Neural crest cell (in vitro differentiated cells): ENCODE data around the gene PLA2G4A. TPM values are rescaled to one million over a fixed set of nuclear protein-coding genes. Genes with fewer than 3 reads are reported as not detected.

Experiments
- DNase-seq: peaks from one replicate; pipeline ENCODE4 v3.0.0; 2021; ENCODE audit warnings: low read depth, mixed read lengths, low spot score
- H3K27ac Mint-ChIP-seq: one replicate; pipeline ENCODE4 v1.8.0; 2021; ENCODE audit warnings: mild to moderate bottlenecking, mixed read lengths; ENCODE audit not compliant: unreplicated experiment
- H3K27me3 Mint-ChIP-seq: 2 replicates; pipeline ENCODE4 v1.8.0; 2021; ENCODE audit warnings: low read depth, mild to moderate bottlenecking, mixed read lengths
- H3K36me3 Mint-ChIP-seq: 2 replicates; pipeline ENCODE4 v1.8.0; 2021; ENCODE audit warnings: low read depth, mild to moderate bottlenecking, mixed read lengths
- H3K4me1 Mint-ChIP-seq: 2 replicates; pipeline ENCODE4 v1.8.0; 2021; ENCODE audit warnings: mixed read lengths
- H3K4me3 Mint-ChIP-seq: one replicate; pipeline ENCODE4 v1.8.0; 2021; ENCODE audit warnings: mild to moderate bottlenecking, mixed read lengths
- H3K9me3 Mint-ChIP-seq: 2 replicates; pipeline ENCODE4 v1.8.0; 2021; ENCODE audit warnings: mixed read lengths
- total RNA-seq: library from RNA; stranded (reverse); gene quantifications from 2 replicates; pipeline ENCODE4 v1.2.1, GENCODE V29; 2021
- TF ChIP-seq, protein P1 (sequence below): fragments of 200-600 bp; sonication (generic); conservative IDR thresholded peaks from 2 replicates; pipeline ENCODE4 v1.5.0; 2021; ENCODE audit warnings: antibody characterized with exemption, mild to moderate bottlenecking

The PLA2G4A gene
- total RNA-seq, 1 donor from 2014 or later = 4.5 TPM

DNA sequence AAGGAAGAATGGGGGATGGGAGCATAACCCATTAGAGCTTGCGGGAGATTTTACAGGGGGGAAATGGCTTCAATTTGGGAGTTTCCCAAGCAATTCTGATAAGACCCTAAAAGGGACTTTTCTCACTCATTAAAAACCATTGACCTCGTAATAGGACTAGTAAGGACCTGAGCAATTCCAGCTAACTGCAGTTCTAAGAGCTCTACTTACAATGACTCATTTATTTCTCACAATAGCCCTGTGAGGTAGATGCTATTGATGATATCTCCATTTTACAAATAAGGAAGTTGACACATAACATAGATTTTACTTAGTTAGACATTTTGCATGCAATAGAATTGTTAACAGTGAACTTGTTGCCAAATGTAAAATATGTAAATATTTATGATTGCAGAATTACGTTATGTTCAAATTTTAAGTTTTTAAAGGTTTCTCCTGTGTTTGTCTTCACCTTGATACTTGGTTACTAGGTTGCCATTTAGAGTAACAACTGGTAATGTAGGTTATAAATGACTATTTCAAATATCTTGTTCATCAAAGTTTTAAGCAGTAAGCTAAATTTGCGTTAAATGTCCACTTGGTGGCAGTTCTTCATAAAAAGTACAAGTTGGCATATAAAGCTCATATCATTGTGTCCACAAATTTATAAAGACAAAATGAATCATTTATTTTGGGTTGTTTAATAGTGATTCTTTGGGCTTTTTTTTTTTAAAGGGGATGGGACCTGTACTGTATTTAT is 182.0 kb downstream of the PLA2G4A start:
- Mint-ChIP-seq H3K36me3 (peaks cover 4% of the 10 kb centered on the region), H3K4me3 (no peak overlapping the region), H3K4me1 (no peaks in the 10 kb centered on the region), H3K27me3 (no peaks in the 10 kb centered on the region), H3K9me3 (peaks cover 7% of the 10 kb centered on the region), H3K27ac (no peak overlapping the region)
- TF ChIP-seq, protein P1, sequence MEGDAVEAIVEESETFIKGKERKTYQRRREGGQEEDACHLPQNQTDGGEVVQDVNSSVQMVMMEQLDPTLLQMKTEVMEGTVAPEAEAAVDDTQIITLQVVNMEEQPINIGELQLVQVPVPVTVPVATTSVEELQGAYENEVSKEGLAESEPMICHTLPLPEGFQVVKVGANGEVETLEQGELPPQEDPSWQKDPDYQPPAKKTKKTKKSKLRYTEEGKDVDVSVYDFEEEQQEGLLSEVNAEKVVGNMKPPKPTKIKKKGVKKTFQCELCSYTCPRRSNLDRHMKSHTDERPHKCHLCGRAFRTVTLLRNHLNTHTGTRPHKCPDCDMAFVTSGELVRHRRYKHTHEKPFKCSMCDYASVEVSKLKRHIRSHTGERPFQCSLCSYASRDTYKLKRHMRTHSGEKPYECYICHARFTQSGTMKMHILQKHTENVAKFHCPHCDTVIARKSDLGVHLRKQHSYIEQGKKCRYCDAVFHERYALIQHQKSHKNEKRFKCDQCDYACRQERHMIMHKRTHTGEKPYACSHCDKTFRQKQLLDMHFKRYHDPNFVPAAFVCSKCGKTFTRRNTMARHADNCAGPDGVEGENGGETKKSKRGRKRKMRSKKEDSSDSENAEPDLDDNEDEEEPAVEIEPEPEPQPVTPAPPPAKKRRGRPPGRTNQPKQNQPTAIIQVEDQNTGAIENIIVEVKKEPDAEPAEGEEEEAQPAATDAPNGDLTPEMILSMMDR = no peak
- no peak for DNase-seq

DNA sequence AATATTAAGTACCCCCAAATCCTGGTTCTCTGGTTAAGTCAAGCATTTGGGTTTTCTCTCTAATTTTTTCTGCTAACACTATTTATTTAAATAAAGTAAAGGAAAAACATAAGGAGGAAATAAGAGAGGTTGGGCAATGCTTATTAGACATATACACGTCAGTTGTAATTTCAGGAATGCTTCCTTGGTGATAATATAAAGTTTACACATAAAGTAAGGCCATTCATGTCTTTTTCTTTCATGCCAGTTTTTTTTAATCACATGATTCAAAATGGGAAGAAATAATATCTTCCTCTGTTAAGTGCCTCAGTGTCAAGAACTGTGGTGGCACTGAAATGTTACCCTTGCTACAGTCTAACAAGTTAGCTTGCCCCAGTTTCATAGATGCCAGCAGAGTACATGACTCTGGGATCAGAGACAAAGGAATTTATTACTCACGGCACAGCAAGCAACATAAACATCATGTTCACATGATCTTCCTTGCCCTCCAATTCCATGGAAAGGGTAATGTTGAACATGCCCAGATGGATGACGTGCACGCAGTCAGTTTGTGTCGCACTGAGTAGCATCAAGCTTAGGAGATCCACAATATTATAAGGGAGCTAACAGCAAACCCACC is 184.9 kb downstream of the PLA2G4A start:
- H3K27ac Mint-ChIP-seq = no peak overlapping the region
- H3K9me3 Mint-ChIP-seq = peaks cover 2% of the 10 kb centered on the region
- H3K27me3 Mint-ChIP-seq = no peaks in the 10 kb centered on the region
- no peaks in the 10 kb centered on the region for H3K4me1 Mint-ChIP-seq
- H3K36me3 Mint-ChIP-seq = peaks cover 4% of the 10 kb centered on the region
- no peak for DNase-seq
- TF ChIP-seq, protein P1 = no peak
- H3K4me3 Mint-ChIP-seq = no peak overlapping the region

DNA sequence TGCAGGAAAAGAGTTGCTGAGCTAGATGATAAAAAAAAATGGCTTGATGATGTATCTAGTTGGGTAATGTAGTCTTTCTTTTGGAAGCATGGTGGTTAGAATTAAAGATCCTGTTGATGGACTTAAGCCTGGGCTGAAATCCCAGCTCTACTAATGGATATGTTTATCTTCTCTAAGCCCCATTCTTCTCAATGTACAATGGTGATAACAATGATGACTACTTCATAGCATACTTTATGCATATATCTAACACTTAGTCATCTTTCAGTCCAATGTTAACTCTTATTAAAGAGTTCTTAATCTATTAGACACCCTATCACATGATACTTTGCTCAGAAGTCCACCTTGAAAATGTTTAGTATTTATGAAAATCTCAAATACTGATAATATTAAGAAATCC is 189.5 kb downstream of the PLA2G4A start:
- H3K27me3 Mint-ChIP-seq = no peaks in the 10 kb centered on the region
- H3K4me1 Mint-ChIP-seq = no peaks in the 10 kb centered on the region
- no peaks in the 10 kb centered on the region for H3K9me3 Mint-ChIP-seq
- no peak for DNase-seq
- TF ChIP-seq, protein P1 = no peak
- no peak overlapping the region for H3K27ac Mint-ChIP-seq
- no peak overlapping the region for H3K4me3 Mint-ChIP-seq
- no peaks in the 10 kb centered on the region for H3K36me3 Mint-ChIP-seq

GRCh38 chr1:187027253-187027652 is 198.5 kb downstream of the PLA2G4A start:
- no peak overlapping the region for H3K4me3 Mint-ChIP-seq
- H3K27ac Mint-ChIP-seq = no peak overlapping the region
- no peak for DNase-seq
- peaks cover 5% of the 10 kb centered on the region for H3K36me3 Mint-ChIP-seq
- TF ChIP-seq, protein P1 = no peak
- peaks cover 7% of the 10 kb centered on the region for H3K9me3 Mint-ChIP-seq
- no peaks in the 10 kb centered on the region for H3K27me3 Mint-ChIP-seq
- no peaks in the 10 kb centered on the region for H3K4me1 Mint-ChIP-seq

DNA sequence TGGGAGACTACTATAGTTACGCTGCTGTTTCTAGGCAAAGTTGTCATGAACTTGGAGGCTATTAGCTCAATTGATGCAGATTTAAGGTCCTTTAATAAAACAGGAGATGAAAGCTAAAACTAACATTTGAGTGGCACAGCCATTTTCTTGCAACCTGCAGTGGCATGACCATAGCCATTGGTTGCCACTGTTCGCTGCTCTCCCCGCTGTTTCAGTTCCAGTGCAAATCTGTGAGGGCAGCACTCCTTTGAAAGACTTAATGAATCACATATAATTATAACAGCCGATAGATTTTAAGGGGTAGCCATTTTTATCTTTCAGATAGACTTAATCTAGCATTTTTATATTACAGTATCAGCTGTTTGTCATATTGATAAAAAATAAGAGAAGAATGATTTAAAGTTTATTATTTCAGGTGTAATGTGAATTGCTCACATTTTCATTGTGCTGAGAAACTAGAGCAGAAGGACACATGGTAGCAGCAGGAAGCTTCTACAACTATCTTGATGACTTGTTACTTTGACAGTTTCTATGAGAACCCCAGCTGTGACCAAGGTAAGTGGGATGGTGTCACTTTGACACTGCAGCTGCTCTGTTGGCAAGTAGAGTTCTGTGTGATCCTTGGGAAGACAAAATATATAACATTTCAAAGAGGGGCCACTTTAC is 203.7 kb downstream of the PLA2G4A start:
- H3K9me3 Mint-ChIP-seq = peaks cover 7% of the 10 kb centered on the region
- TF ChIP-seq, protein P1 = no peak
- peaks cover 5% of the 10 kb centered on the region for H3K36me3 Mint-ChIP-seq
- no peak overlapping the region for H3K27ac Mint-ChIP-seq
- no peaks in the 10 kb centered on the region for H3K4me1 Mint-ChIP-seq
- no peak overlapping the region for H3K4me3 Mint-ChIP-seq
- DNase-seq = no peak
- no peaks in the 10 kb centered on the region for H3K27me3 Mint-ChIP-seq
